ENCODE data around the gene TRIM7. TPM values are rescaled to one million over a fixed set of nuclear protein-coding genes. Genes with fewer than 3 reads are reported as not detected.
"Not testable (repeated sequence)": the region's sequence is repeated elsewhere in the genome, so short reads cannot be mapped to it uniquely, and the experiment has no call there.

Gene TRIM7
- total RNA-seq, 3 donors from 2014 or later: 1.5 to 3.9 (median 3.2) TPM

- no peak for DNase-seq
- Histone ChIP-seq H3K9me3 (no peaks in the 10 kb centered on the region), H3K4me3 (no peak overlapping the region), H3K36me3 (ENCODE audit: low read depth) (no peaks in the 10 kb centered on the region), H3K4me1 (ENCODE audit: low read depth) (peaks cover 16% of the 10 kb centered on the region)
- no peak for ATAC-seq
- intact Hi-C loops (cut with DNase I, micrococcal nuclease): no loop called here
- TF ChIP-seq CTCF (IDR thresholded peaks at IDR 0.05): no peak
Measured at GRCh38 chr5:181219262-181220177, 14.5 kb upstream of the TRIM7 start.

- DNase-seq: no peak
- intact Hi-C loops (cut with DNase I, micrococcal nuclease): no loop called here
- no peak overlapping the region for H3K4me3 ChIP-seq
- no peak for ATAC-seq
- no peaks in the 10 kb centered on the region for H3K9me3 ChIP-seq
- peaks cover 16% of the 10 kb centered on the region for H3K4me1 ChIP-seq (ENCODE audit: low read depth)
- no peaks in the 10 kb centered on the region for H3K36me3 ChIP-seq (ENCODE audit: low read depth)
- TF ChIP-seq CTCF (IDR thresholded peaks at IDR 0.05): no peak
Measured at GRCh38 chr5:181218795-181219124, 13.8 kb upstream of the TRIM7 start.

GRCh38 chr5:181217803-181218062 is 12.7 kb upstream of the TRIM7 start:
- intact Hi-C loops (cut with DNase I, micrococcal nuclease): no loop called here
- no peak overlapping the region for H3K4me3 ChIP-seq
- no peaks in the 10 kb centered on the region for H3K9me3 ChIP-seq
- no peak for TF ChIP-seq CTCF (IDR thresholded peaks at IDR 0.05)
- DNase-seq (peak; percentile 41 to 64 (median 62)), ATAC-seq (peak; percentile 26)
- no peaks in the 10 kb centered on the region for H3K36me3 ChIP-seq (ENCODE audit: low read depth)
- peaks cover 13% of the 10 kb centered on the region for H3K4me1 ChIP-seq (ENCODE audit: low read depth)

- intact Hi-C loops (cut with DNase I, micrococcal nuclease): no loop called here
- ATAC-seq (peak; percentile 26), DNase-seq (peak; percentile 44 to 72 (median 66))
- TF ChIP-seq CTCF (IDR thresholded peaks at IDR 0.05): no peak
- Histone ChIP-seq H3K4me1 (ENCODE audit: low read depth) (peaks cover 12% of the 10 kb centered on the region), H3K9me3 (no peaks in the 10 kb centered on the region), H3K4me3 (no peak overlapping the region), H3K36me3 (ENCODE audit: low read depth) (no peaks in the 10 kb centered on the region)
Measured at GRCh38 chr5:181217111-181217802, 12.3 kb upstream of the TRIM7 start.

GRCh38 chr5:181215997-181216989 is 11.3 kb upstream of the TRIM7 start:
- ATAC-seq (no peak), DNase-seq (no peak)
- Histone ChIP-seq H3K4me3 (no peak overlapping the region), H3K4me1 (ENCODE audit: low read depth) (peaks cover 12% of the 10 kb centered on the region), H3K36me3 (ENCODE audit: low read depth) (no peaks in the 10 kb centered on the region), H3K9me3 (no peaks in the 10 kb centered on the region)
- intact Hi-C loops (cut with DNase I, micrococcal nuclease): no loop called here
- TF ChIP-seq CTCF (IDR thresholded peaks at IDR 0.05): no peak

- intact Hi-C loops (cut with DNase I, micrococcal nuclease); H3K4me3 ChIP-seq; ATAC-seq; H3K9me3 ChIP-seq; DNase-seq; H3K36me3 ChIP-seq (ENCODE audit: low read depth): not testable (repeated sequence)
- H3K4me1 ChIP-seq (ENCODE audit: low read depth): peaks cover 12% of the 10 kb centered on the region
Measured at GRCh38 chr5:181214249-181214648, 9.3 kb upstream of the TRIM7 start.

All from mucosa of descending colon (tissue), 3 donors.